K562 (cell line): ENCODE results near the gene FAM174C. TPM values are rescaled to one million over a fixed set of nuclear protein-coding genes. Genes with fewer than 3 reads are reported as not detected.

ENCODE experiments used
- BHLHE40 ChIP-seq: IDR thresholded peaks from 2 replicates; pipeline ENCODE4 v1.6.1; 2011; ENCODE audit warnings: low read length, improper control_type of control experiment
- CBFA2T2 ChIP-seq: fragments of 450-650 bp; conservative IDR thresholded peaks from 2 replicates; pipeline ENCODE4 v1.6.1; 2017; ENCODE audit warnings: mild to moderate bottlenecking
- CEBPZ ChIP-seq: fragments of 150-350 bp; IDR thresholded peaks from 2 replicates; pipeline ENCODE4 v1.6.1; 2014; ENCODE audit warnings: low read depth, mild to moderate bottlenecking, low read length, borderline replicate concordance
- HSF4 ChIP-seq: fragments of 250-450 bp; sonication (Bioruptor Pico); IDR thresholded peaks from 2 replicates; pipeline ENCODE4 v2.1.2; 2022; ENCODE audit warnings: mild to moderate bottlenecking, moderate library complexity, borderline replicate concordance
- MNT ChIP-seq, 2 experiments: fragments of 450-650 bp; conservative IDR thresholded peaks; 2 replicates each; pipeline ENCODE4 v1.6.1; 2017; ENCODE audit warnings: mild to moderate bottlenecking in 2 of 2, moderate library complexity in 2 of 2
- OTX1 ChIP-seq: fragments of 450-650 bp; formaldehyde crosslinking; IDR thresholded peaks from 2 replicates; pipeline ENCODE4 v1.4.0; 2022; ENCODE audit warnings: mild to moderate bottlenecking
- POLR2A ChIP-seq: fragments of 450-650 bp; conservative IDR thresholded peaks from 2 replicates; pipeline ENCODE4 v1.6.1; 2016
- SAP30 ChIP-seq: fragments of 200-600 bp; sonication (generic); IDR thresholded peaks from 2 replicates; pipeline ENCODE4 v1.6.1; 2012; ENCODE audit warnings: borderline replicate concordance, low read depth, mild to moderate bottlenecking, moderate library complexity, low read length, control low read depth, inconsistent platforms; ENCODE audit not compliant: insufficient read depth, poor library complexity, severe bottlenecking
- STAG1 ChIP-seq: sonication (generic); formaldehyde crosslinking; IDR thresholded peaks from 2 replicates; pipeline ENCODE4 v1.5.0; 2020; ENCODE audit warnings: missing genetic modification reagents, borderline replicate concordance
- ZBTB1 ChIP-seq: sonication (generic); formaldehyde crosslinking; IDR thresholded peaks from 2 replicates; pipeline ENCODE4 v1.8.1; 2023; ENCODE audit warnings: missing genetic modification reagents, low read depth, mild to moderate bottlenecking, borderline replicate concordance
- ZNF12 ChIP-seq: sonication (generic); formaldehyde crosslinking; IDR thresholded peaks from 2 replicates; pipeline ENCODE4 v1.4.0; 2020; ENCODE audit warnings: mild to moderate bottlenecking, missing genetic modification reagents
- ZNF23 ChIP-seq: fragments of 250-450 bp; sonication (Bioruptor Pico); IDR thresholded peaks from 2 replicates; pipeline ENCODE4 v1.4.0; 2020; ENCODE audit warnings: mild to moderate bottlenecking
- polyA plus RNA-seq, 8 experiments: library from polyadenylated mRNA; depleted of rRNA in 4 of 8; stranded (reverse) in 5 of 8; unstranded in 3 of 8; fragments of >200 nt; fragmentation: Nextera tagmentation in 2 of 8; fragmentation: Illumina TruSeq in 1 of 8; extraction: Ambion mirVana in 2 of 8; extraction: Trizol in 1 of 8; gene quantifications; 2 replicates each; pipeline versions ENCODE4 v1.2.1 to v1.2.3, GENCODE V29; 2011 to 2014; ENCODE audit warnings: inconsistent platforms in 1 of 8, missing spikeins in 1 of 8
- total RNA-seq, 7 experiments: library from RNA; depleted of rRNA in 6 of 7; stranded (reverse); fragments of >200 nt in 6 of 7; fragmentation: Illumina TruSeq in 2 of 7; extraction: Trizol in 2 of 7; gene quantifications; 2 replicates each; pipeline versions ENCODE4 v1.2.1 to v1.2.3, GENCODE V29; 2011 to 2021; ENCODE audit warnings: low replicate concordance in 1 of 7
- TF ChIP-seq, protein P1 (sequence below): fragments of 450-650 bp; IDR thresholded peaks from 2 replicates; pipeline ENCODE4 v1.6.1; 2016; ENCODE audit warnings: low read depth

FAM174C gene
- total and polyA plus RNA-seq, 9 of the 15 experiments (the other 6 are each of a cell fraction or from before 2014, with no cell fraction given): 0.66 to 89.6 (median 20.3) TPM

- TF ChIP-seq CEBPZ (no peak), ZNF12 (CRISPR knock-in tag) (no peak), ZBTB1 (CRISPR knock-in tag) (no peak), OTX1 (CRISPR knock-in tag) (peak; percentile 31; the same call in 1 of the 2 replicates), POLR2A (0 out of 2 replicates have a peak, but pooled peaks have one; percentile 45), STAG1 (peak; percentile 58; the same call in 1 of the 2 replicates), MNT (conservative IDR thresholded peaks at IDR 0.05) (peak in 1 of 2 experiments; percentile 68; a peak in 2 of 4 replicates), CBFA2T2 (no peak), SAP30 (peak; percentile 42), ZNF23 (CRISPR knock-in tag) (no peak), HSF4 (CRISPR knock-in tag) (no peak), BHLHE40 (peak; percentile 85)
- TF ChIP-seq, protein P1, sequence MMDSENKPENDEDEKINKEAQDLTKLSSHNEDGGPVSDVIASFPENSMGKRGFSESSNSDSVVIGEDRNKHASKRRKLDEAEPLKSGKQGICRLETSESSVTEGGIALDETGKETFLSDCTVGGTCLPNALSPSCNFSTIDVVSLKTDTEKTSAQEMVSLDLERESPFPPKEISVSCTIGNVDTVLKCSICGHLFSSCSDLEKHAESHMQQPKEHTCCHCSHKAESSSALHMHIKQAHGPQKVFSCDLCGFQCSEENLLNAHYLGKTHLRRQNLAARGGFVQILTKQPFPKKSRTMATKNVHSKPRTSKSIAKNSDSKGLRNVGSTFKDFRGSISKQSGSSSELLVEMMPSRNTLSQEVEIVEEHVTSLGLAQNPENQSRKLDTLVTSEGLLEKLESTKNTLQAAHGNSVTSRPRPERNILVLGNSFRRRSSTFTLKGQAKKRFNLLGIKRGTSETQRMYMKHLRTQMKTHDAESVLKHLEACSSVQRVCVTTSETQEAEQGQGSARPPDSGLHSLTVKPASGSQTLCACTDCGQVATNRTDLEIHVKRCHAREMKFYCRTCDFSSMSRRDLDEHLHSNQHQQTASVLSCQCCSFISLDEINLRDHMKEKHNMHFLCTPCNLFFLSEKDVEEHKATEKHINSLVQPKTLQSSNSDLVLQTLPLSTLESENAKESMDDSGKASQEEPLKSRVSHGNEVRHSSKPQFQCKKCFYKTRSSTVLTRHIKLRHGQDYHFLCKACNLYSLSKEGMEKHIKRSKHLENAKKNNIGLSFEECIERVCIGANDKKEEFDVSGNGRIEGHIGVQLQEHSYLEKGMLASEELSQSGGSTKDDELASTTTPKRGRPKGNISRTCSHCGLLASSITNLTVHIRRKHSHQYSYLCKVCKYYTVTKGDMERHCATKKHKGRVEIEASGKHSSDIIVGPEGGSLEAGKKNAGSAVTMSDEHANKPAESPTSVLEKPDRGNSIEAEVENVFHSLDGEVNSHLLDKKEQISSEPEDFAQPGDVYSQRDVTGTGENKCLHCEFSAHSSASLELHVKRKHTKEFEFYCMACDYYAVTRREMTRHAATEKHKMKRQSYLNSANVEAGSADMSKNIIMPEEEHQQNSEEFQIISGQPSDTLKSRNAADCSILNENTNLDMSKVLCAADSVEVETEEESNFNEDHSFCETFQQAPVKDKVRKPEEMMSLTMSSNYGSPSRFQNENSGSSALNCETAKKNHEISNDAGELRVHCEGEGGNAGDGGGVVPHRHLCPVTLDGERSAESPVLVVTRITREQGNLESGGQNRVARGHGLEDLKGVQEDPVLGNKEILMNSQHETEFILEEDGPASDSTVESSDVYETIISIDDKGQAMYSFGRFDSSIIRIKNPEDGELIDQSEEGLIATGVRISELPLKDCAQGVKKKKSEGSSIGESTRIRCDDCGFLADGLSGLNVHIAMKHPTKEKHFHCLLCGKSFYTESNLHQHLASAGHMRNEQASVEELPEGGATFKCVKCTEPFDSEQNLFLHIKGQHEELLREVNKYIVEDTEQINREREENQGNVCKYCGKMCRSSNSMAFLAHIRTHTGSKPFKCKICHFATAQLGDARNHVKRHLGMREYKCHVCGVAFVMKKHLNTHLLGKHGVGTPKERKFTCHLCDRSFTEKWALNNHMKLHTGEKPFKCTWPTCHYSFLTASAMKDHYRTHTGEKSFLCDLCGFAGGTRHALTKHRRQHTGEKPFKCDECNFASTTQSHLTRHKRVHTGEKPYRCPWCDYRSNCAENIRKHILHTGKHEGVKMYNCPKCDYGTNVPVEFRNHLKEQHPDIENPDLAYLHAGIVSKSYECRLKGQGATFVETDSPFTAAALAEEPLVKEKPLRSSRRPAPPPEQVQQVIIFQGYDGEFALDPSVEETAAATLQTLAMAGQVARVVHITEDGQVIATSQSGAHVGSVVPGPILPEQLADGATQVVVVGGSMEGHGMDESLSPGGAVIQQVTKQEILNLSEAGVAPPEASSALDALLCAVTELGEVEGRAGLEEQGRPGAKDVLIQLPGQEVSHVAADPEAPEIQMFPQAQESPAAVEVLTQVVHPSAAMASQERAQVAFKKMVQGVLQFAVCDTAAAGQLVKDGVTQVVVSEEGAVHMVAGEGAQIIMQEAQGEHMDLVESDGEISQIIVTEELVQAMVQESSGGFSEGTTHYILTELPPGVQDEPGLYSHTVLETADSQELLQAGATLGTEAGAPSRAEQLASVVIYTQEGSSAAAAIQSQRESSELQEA: no peak
Measured at GRCh38 chr19:1239796-1240737, 35.3 kb upstream of the FAM174C start (continued).
